ENCODE data around the gene PRPF18. TPM values are rescaled to one million over a fixed set of nuclear protein-coding genes. Genes with fewer than 3 reads are reported as not detected.
"Not testable (repeated sequence)": the region's sequence is repeated elsewhere in the genome, so short reads cannot be mapped to it uniquely, and the experiment has no call there.

Gene PRPF18, protein sequence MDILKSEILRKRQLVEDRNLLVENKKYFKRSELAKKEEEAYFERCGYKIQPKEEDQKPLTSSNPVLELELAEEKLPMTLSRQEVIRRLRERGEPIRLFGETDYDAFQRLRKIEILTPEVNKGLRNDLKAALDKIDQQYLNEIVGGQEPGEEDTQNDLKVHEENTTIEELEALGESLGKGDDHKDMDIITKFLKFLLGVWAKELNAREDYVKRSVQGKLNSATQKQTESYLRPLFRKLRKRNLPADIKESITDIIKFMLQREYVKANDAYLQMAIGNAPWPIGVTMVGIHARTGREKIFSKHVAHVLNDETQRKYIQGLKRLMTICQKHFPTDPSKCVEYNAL
- total RNA-seq = 30.1 and 36.5 TPM in 2 replicates
- 28.6 and 28.8 TPM in 2 replicates for polyA plus RNA-seq
- polyA plus RNA-seq (2012) = 18.5 and 20.1 TPM in 2 replicates
- polyA minus RNA-seq (ENCODE audit: low replicate concordance) = not detected in 2 replicates

GRCh38 chr10:13586676-13587355 lies at the start of gene PRPF18:
PRPF18 (plus strand) TSS chr10:13586965; CDS start chr10:13587087, 122 bp downstream.
- DNase-seq (ENCODE audit: low read depth in 2 of 2) = peak; percentile 90 to 94
- H3K27ac ChIP-seq (ENCODE audit: insufficient read depth, low read length) = peak within 1 kb of the TSS; percentile 70
- no peaks in the 10 kb centered on the region for H3K9me3 ChIP-seq (ENCODE audit: control insufficient read depth, insufficient read depth, low read depth, low read length)
- H3K36me3 ChIP-seq (ENCODE audit: control insufficient read depth, insufficient read depth, low read length) = peaks cover 2% of the 10 kb centered on the region
- H3K79me2 ChIP-seq (ENCODE audit: control insufficient read depth, insufficient read depth, low read length) = peaks cover 34% of the 10 kb centered on the region
- H3K4me2 ChIP-seq (ENCODE audit: extremely low read depth, insufficient read depth, low read length) = peak within 1 kb of the TSS; percentile 93
- H3K27me3 ChIP-seq (ENCODE audit: control insufficient read depth, insufficient read depth, low read length) = no peaks in the 10 kb centered on the region
- H3K9ac ChIP-seq (ENCODE audit: insufficient read depth, low read length) = peak within 1 kb of the TSS; percentile 80
- H2AFZ ChIP-seq (ENCODE audit: low read length) = peak within 1 kb of the TSS; percentile 93
- TF ChIP-seq EZH2 (IDR thresholded peaks at IDR 0.05; ENCODE audit: low read length, missing control alignments) (no peak), CTCF (conservative IDR thresholded peaks at IDR 0.05 in 1 of 2, IDR thresholded peaks at IDR 0.05 in 1 of 2; ENCODE audit: low read depth in 1 of 2, low read length in 2 of 2) (peak; percentile 97)
- H3K4me1 ChIP-seq (ENCODE audit: control insufficient read depth, extremely low read depth, insufficient read depth, low read length) = no peaks in the 10 kb centered on the region
- H3K4me3 ChIP-seq (replicated peaks in 1 of 4; ENCODE audit: control extremely low read depth in 1 of 4, insufficient read depth in 1 of 4, low read depth in 3 of 4, low read length in 4 of 4) = peak within 1 kb of the TSS; percentile 88 to 100 (median 97)
- H4K20me1 ChIP-seq (ENCODE audit: control insufficient read depth, extremely low read depth, insufficient read depth, low read length) = no peaks in the 10 kb centered on the region

DNA sequence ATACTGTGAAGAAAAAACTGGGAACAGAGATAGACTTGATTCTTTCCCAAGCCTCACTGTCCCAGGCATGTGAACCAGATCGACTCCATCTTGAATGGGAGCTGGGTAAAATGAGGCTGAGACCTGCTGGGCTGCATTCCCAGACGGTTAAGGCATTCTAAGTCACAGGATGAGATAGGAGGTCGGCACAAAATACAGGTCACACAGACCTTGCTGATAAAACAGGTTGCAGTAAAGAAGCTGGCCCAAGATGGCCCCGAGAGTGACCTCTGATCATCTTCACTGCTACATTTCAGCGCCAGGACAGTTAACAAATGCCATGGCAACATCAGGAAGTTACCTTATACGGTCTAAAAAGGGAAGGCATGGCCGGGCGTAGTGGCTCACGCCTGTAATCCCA lies 48.8 kb upstream of the PRPF18 start:
- H3K4me3 ChIP-seq (replicated peaks in 1 of 4; ENCODE audit: control extremely low read depth in 1 of 4, insufficient read depth in 1 of 4, low read depth in 3 of 4, low read length in 4 of 4); H3K27me3 ChIP-seq (ENCODE audit: control insufficient read depth, insufficient read depth, low read length); H2AFZ ChIP-seq (ENCODE audit: low read length); H3K36me3 ChIP-seq (ENCODE audit: control insufficient read depth, insufficient read depth, low read length); H3K4me2 ChIP-seq (ENCODE audit: extremely low read depth, insufficient read depth, low read length); H3K4me1 ChIP-seq (ENCODE audit: control insufficient read depth, extremely low read depth, insufficient read depth, low read length); DNase-seq (ENCODE audit: low read depth in 2 of 2); H3K79me2 ChIP-seq (ENCODE audit: control insufficient read depth, insufficient read depth, low read length); H3K9me3 ChIP-seq (ENCODE audit: control insufficient read depth, insufficient read depth, low read depth, low read length); H3K27ac ChIP-seq (ENCODE audit: insufficient read depth, low read length); H3K9ac ChIP-seq (ENCODE audit: insufficient read depth, low read length); H4K20me1 ChIP-seq (ENCODE audit: control insufficient read depth, extremely low read depth, insufficient read depth, low read length): not testable (repeated sequence)

- Histone ChIP-seq H2AFZ (ENCODE audit: low read length) (no peak overlapping the region), H3K4me3 (replicated peaks in 1 of 4; ENCODE audit: control extremely low read depth in 1 of 4, insufficient read depth in 1 of 4, low read depth in 3 of 4, low read length in 4 of 4) (no peak overlapping the region), H3K27ac (ENCODE audit: insufficient read depth, low read length) (no peak overlapping the region), H3K36me3 (ENCODE audit: control insufficient read depth, insufficient read depth, low read length) (no peaks in the 10 kb centered on the region), H4K20me1 (ENCODE audit: control insufficient read depth, extremely low read depth, insufficient read depth, low read length) (no peaks in the 10 kb centered on the region), H3K4me2 (ENCODE audit: extremely low read depth, insufficient read depth, low read length) (no peak overlapping the region), H3K27me3 (ENCODE audit: control insufficient read depth, insufficient read depth, low read length) (peaks cover 14% of the 10 kb centered on the region), H3K79me2 (ENCODE audit: control insufficient read depth, insufficient read depth, low read length) (no peaks in the 10 kb centered on the region), H3K9me3 (ENCODE audit: control insufficient read depth, insufficient read depth, low read depth, low read length) (no peaks in the 10 kb centered on the region), H3K4me1 (ENCODE audit: control insufficient read depth, extremely low read depth, insufficient read depth, low read length) (no peaks in the 10 kb centered on the region), H3K9ac (ENCODE audit: insufficient read depth, low read length) (no peak overlapping the region)
- no peak for TF ChIP-seq EZH2 (IDR thresholded peaks at IDR 0.05; ENCODE audit: low read length, missing control alignments)
- no peak for TF ChIP-seq CTCF (conservative IDR thresholded peaks at IDR 0.05 in 1 of 2, IDR thresholded peaks at IDR 0.05 in 1 of 2; ENCODE audit: low read depth in 1 of 2, low read length in 2 of 2)
- no peak for DNase-seq (ENCODE audit: low read depth in 2 of 2)
Observed at GRCh38 chr10:13542533-13542932, 44.2 kb upstream of the PRPF18 start.

All from fibroblast of lung (primary cell).